HEK293 (cell line): Measurements from ENCODE around the gene FOXI2.

Experiments used
- CTCF ChIA-PET: fragments of 350-600 bp; formaldehyde crosslinking; extraction: SDS; loops from one replicate; lab custom pipeline; 2021; ENCODE audit warnings: antibody characterized with exemption; lab: Yijun Ruan, JAX
- POLR2A ChIA-PET: fragments of 300-600 bp; formaldehyde crosslinking; extraction: SDS; loops from one replicate; lab custom pipeline; 2020; ENCODE audit warnings: antibody characterized with exemption, inconsistent platforms; lab: Yijun Ruan, JAX
- H3K27ac ChIP-seq: fragments of 200-500 bp; sonication (Bioruptor generic); 2 replicates; pipeline ENCODE4 v1.5.1; 2014; ENCODE audit warnings: low read depth, low read length, control low read depth, inconsistent platforms; ENCODE audit errors: extremely low read depth
- H3K36me3 ChIP-seq, 2 experiments: fragments of 200-500 bp in 1 of 2; sonication (Bioruptor generic) in 1 of 2; 1 replicate in 1 of 2; 2 replicates in 1 of 2; pipeline ENCODE4 v1.5.1; 2014 to 2017; ENCODE audit warnings: inconsistent platforms in 2 of 2, low read length in 2 of 2; ENCODE audit not compliant: control insufficient read depth in 2 of 2, insufficient read depth in 1 of 2
- H3K4me1 ChIP-seq: fragments of 200-500 bp; sonication (Bioruptor generic); 2 replicates; pipeline ENCODE4 v1.5.1; 2014; ENCODE audit warnings: mild to moderate bottlenecking, low read length, inconsistent platforms; ENCODE audit not compliant: control insufficient read depth, insufficient read depth
- H3K4me3 ChIP-seq: 2 replicates; pipeline ENCODE4 v1.5.1; 2011; ENCODE audit warnings: low read depth, mild to moderate bottlenecking, control low read depth, low read length, moderate library complexity
- H3K9me3 ChIP-seq: fragments of 200-500 bp; sonication (Bioruptor generic); 2 replicates; pipeline ENCODE4 v1.5.1; 2014; ENCODE audit warnings: low read depth, low read length, inconsistent platforms; ENCODE audit not compliant: control insufficient read depth, insufficient read depth
- SCRT1 ChIP-seq: fragments of 450-650 bp; formaldehyde crosslinking; IDR thresholded peaks from 2 replicates; pipeline ENCODE4 v1.5.1; 2016; ENCODE audit warnings: missing biosample characterization, missing genetic modification characterization, borderline replicate concordance
- ZBTB20 ChIP-seq: fragments of 450-650 bp; formaldehyde crosslinking; IDR thresholded peaks from 2 replicates; pipeline ENCODE4 v1.5.1; 2016; ENCODE audit warnings: missing biosample characterization, missing genetic modification characterization
- ZFHX2 ChIP-seq: fragments of 450-650 bp; formaldehyde crosslinking; conservative IDR thresholded peaks from 2 replicates; pipeline ENCODE4 v1.5.1; 2016; ENCODE audit warnings: missing biosample characterization, missing genetic modification characterization
- ZNF138 ChIP-seq: fragments of 450-650 bp; formaldehyde crosslinking; IDR thresholded peaks from 2 replicates; pipeline ENCODE4 v1.5.1; 2016; ENCODE audit warnings: missing biosample characterization, missing genetic modification characterization, borderline replicate concordance
- ZNF16 ChIP-seq: fragments of 450-650 bp; formaldehyde crosslinking; IDR thresholded peaks from 2 replicates; pipeline ENCODE4 v1.5.1; 2016; ENCODE audit warnings: low read depth, missing biosample characterization, missing genetic modification characterization
- ZNF26 ChIP-seq: fragments of 450-650 bp; formaldehyde crosslinking; IDR thresholded peaks from 2 replicates; pipeline ENCODE4 v1.5.1; 2016; ENCODE audit warnings: missing biosample characterization, missing genetic modification characterization
- ZNF280D ChIP-seq: fragments of 450-650 bp; formaldehyde crosslinking; IDR thresholded peaks from 2 replicates; pipeline ENCODE4 v1.5.1; 2016; ENCODE audit warnings: missing biosample characterization, missing genetic modification characterization
- ZNF513 ChIP-seq: fragments of 450-650 bp; IDR thresholded peaks from 2 replicates; pipeline ENCODE4 v1.5.1; 2018; ENCODE audit warnings: missing biosample characterization, missing genetic modification characterization
- ZNF521 ChIP-seq: fragments of 450-650 bp; formaldehyde crosslinking; IDR thresholded peaks from 2 replicates; pipeline ENCODE4 v1.5.1; 2017; ENCODE audit warnings: missing biosample characterization, mild to moderate bottlenecking, missing genetic modification characterization
- ZNF596 ChIP-seq: fragments of 450-650 bp; IDR thresholded peaks from 2 replicates; pipeline ENCODE4 v1.5.0; 2018; ENCODE audit warnings: missing biosample characterization, mild to moderate bottlenecking, missing genetic modification characterization, moderate library complexity
- ZNF658 ChIP-seq: fragments of 450-650 bp; formaldehyde crosslinking; IDR thresholded peaks from 2 replicates; pipeline ENCODE4; 2016; ENCODE audit warnings: missing biosample characterization, missing genetic modification characterization

The FOXI2 gene

GRCh38 chr10:127787873-127788272 is 50.9 kb downstream of the FOXI2 start:
- TF ChIP-seq ZBTB20 (tag by site-specific recombination) (no peak), ZNF513 (tag by site-specific recombination) (no peak), ZFHX2 (tag by site-specific recombination) (no peak), ZNF26 (tag by site-specific recombination) (peak; percentile 56), ZNF521 (tag by site-specific recombination) (no peak), ZNF658 (tag by site-specific recombination) (no peak), ZNF596 (tag by site-specific recombination) (no peak), ZNF280D (tag by site-specific recombination) (no peak)
- no peak overlapping the region for H3K27ac ChIP-seq
- CTCF ChIA-PET, result no interaction called here
- no peaks in the 10 kb centered on the region for H3K36me3 ChIP-seq
- POLR2A ChIA-PET, result no interaction called here
- no peak overlapping the region for H3K4me3 ChIP-seq
- no peaks in the 10 kb centered on the region for H3K9me3 ChIP-seq
- H3K4me1 ChIP-seq, result no peaks in the 10 kb centered on the region

- POLR2A ChIA-PET, result no interaction called here
- no peaks in the 10 kb centered on the region for H3K36me3 ChIP-seq
- H3K4me1 ChIP-seq, result no peaks in the 10 kb centered on the region
- TF ChIP-seq ZNF16 (no peak), SCRT1 (tag by site-specific recombination) (no peak), ZNF138 (no peak), ZNF658 (tag by site-specific recombination) (no peak)
- TF ChIP-seq, all 188 proteins: peak for 0
- Histone ChIP-seq H3K9me3 (no peaks in the 10 kb centered on the region), H3K4me3 (no peak overlapping the region), H3K27ac (no peak overlapping the region)
- CTCF ChIA-PET, result no interaction called here
Measured at GRCh38 chr10:127790066-127790624, 53.2 kb downstream of the FOXI2 start.
